ENCODE data around the gene MTF2.
"Not testable (repeated sequence)": the region's sequence is repeated elsewhere in the genome, so short reads cannot be mapped to it uniquely, and the experiment has no call there.

Gene MTF2

DNA sequence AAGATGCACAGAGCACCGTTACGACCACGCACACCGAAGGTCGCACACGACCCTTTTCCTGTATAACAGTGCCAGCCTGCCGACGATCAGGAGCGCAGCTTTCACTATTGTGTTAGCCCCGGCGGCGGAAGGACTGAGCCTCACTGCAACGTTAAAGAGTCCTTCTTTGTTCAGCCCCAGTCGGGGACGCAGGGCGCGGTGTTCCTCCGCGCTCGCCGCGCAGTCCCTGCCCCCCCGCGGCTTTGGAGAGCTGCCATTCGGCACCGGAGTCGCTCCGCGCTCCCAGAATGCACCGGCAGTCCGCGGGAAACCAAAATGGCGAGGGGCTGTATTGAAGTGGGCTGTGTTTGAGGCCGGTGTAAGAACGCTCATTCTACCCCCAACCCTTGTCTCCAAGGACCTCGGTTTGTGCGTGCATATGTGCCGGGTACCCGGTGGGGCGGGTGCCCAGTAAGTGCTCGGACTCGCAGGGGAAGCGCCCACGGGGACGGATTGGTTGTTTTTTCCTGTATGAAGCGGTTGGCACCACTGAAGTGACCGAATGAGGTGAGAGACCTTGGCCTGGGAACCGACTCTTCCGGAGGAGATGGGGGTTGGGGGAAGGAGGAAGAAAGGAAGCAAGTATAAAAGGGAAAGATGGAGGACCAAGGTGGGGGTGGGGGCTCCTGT, at the start of gene MTF2:
Gene MTF2 (plus strand): TSS at position 298 of the 669 bp plus-strand sequence. CDS start 244 bp downstream, at position 542.
- DNase-seq (ENCODE audit: low spot score) = peak; percentile 84
- TF ChIP-seq, protein P1, sequence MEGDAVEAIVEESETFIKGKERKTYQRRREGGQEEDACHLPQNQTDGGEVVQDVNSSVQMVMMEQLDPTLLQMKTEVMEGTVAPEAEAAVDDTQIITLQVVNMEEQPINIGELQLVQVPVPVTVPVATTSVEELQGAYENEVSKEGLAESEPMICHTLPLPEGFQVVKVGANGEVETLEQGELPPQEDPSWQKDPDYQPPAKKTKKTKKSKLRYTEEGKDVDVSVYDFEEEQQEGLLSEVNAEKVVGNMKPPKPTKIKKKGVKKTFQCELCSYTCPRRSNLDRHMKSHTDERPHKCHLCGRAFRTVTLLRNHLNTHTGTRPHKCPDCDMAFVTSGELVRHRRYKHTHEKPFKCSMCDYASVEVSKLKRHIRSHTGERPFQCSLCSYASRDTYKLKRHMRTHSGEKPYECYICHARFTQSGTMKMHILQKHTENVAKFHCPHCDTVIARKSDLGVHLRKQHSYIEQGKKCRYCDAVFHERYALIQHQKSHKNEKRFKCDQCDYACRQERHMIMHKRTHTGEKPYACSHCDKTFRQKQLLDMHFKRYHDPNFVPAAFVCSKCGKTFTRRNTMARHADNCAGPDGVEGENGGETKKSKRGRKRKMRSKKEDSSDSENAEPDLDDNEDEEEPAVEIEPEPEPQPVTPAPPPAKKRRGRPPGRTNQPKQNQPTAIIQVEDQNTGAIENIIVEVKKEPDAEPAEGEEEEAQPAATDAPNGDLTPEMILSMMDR (IDR thresholded peaks at IDR 0.05; ENCODE audit: extremely low read depth, insufficient read depth, missing control alignments) = no peak
- in situ Hi-C loops (cut with MboI; ENCODE audit: low pct_unique_long_range_greater_than_20kb, low sequenced_read_pairs, unreplicated experiment) = no loop called here

DNA sequence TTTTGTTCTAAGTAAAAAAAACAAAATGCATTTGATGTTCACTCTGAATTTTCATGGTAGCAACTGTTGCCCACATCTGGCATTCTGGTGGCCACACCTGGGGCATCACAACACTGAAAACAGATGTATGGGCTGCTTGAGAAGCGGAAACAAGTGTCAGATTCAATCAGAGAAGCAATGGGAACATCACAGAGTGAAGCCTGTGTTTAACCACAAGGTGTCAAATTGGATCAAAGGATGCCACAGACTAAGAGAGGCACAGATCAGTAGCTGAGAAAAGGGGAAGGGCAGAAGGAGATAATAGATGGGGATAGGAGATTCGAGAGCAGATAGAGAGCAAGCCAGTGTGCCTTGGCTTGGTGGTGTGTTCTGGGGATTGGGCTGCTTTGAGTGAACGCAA, 49.8 kb upstream of the MTF2 start:
- no peak for DNase-seq (ENCODE audit: low spot score)
- TF ChIP-seq, protein P1 (IDR thresholded peaks at IDR 0.05; ENCODE audit: extremely low read depth, insufficient read depth, missing control alignments) = no peak
- in situ Hi-C loops (cut with MboI; ENCODE audit: low pct_unique_long_range_greater_than_20kb, low sequenced_read_pairs, unreplicated experiment) = loop anchor here (5.0 kb wide), 1 partner anchor 33 kb away; no protein-coding TSS in a partner anchor

DNA sequence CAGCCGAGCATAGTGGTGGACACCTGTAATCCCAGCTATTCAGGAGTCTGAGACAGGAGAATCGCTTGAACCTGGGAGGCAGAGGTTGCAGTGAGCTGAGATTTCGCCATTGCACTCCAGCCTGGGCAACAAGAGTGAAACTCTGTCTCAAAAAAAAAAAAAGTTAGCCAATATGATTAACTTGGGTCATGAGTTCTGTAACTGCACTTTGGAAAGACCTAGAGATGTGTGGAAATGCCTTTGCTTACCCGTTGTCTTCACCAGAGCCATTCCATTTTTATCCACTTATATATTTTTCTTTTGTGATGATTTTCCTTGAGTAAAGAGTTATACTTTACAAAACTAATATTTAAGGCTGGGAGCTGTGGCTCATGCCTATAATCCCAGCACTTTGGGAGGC, 48.9 kb upstream of the MTF2 start:
- DNase-seq (ENCODE audit: low spot score); in situ Hi-C loops (cut with MboI; ENCODE audit: low pct_unique_long_range_greater_than_20kb, low sequenced_read_pairs, unreplicated experiment): not testable (repeated sequence)

DNA sequence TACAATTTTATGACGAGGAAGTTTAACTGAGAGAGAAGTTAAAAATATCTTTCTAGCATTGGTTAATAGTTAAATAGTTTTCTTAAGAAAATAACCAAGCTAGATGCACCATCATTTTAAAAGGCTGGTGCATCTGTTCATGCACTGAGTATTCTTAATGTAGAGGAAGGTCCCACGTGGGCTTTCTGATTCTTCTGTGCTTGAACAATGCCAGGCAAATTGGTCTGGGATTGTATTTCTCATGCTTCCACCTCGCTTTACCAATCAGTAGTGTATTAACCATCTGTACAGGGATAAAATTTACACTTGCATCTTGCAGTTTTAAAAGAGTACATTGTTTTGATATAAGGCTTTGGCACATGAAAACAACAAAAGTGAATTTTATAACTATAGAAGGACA, 47.4 kb upstream of the MTF2 start:
- DNase-seq (ENCODE audit: low spot score) = no peak
- TF ChIP-seq, protein P1 (IDR thresholded peaks at IDR 0.05; ENCODE audit: extremely low read depth, insufficient read depth, missing control alignments) = no peak
- in situ Hi-C loops (cut with MboI; ENCODE audit: low pct_unique_long_range_greater_than_20kb, low sequenced_read_pairs, unreplicated experiment) = no loop called here

DNA sequence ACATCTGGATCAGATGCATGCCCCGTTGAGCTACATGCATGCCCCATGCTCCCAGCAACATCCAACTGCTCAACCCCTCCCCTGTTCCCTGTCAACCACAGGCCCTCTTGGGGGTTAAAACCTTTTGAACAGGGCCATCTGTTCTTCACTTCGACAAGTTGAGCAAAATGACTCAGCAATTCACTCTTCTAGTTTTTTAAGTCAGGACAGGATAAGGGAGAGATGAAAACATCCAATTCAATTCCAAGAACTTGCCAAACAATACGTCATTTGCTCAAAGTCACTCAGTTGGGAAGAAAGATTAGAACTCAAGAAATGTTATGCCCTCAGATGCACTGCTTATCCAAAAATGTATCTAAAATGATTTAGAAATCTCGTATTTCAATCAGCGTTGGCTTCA, 46.1 kb upstream of the MTF2 start:
- no peak for DNase-seq (ENCODE audit: low spot score)
- TF ChIP-seq, protein P1 (IDR thresholded peaks at IDR 0.05; ENCODE audit: extremely low read depth, insufficient read depth, missing control alignments) = no peak
- in situ Hi-C loops (cut with MboI; ENCODE audit: low pct_unique_long_range_greater_than_20kb, low sequenced_read_pairs, unreplicated experiment) = no loop called here

DNA sequence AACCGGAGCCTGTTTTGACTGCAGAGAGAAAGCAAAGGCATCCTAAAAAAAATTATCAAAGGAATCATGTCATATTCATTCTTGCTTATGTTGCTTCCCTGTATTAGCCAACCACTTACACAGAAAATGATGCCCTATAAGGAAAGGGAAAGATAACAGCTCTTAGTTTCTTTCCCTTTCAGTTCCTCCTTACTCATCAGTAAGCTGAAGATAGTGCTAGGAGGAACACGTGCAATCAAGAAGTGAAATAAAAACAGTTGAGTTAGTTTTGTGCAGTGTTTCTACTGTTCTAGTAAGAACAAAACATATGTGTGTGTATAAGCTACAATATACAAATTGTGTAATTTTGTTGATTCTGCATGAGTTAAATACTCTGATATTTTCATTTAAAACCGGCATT, 45.3 kb upstream of the MTF2 start:
- TF ChIP-seq, protein P1 (IDR thresholded peaks at IDR 0.05; ENCODE audit: extremely low read depth, insufficient read depth, missing control alignments) = no peak

DNA sequence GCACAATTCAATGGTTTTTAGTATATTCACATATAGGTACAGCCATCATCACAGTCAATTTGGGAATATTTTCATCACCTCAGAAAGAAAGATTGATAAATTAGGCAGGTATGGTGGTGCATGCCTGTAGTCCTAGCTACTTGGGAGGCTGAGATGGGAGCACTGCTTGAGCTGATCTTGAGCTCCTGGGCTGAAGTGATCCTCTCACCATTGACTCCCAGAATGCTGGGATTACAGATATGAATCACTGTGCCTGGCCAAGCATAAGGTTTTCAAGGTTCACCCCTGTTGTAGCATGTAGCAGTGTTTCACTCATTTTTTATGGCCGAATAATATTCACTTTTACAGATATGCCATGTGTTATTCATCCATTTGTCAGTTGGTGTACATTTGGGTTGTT, 44.7 kb upstream of the MTF2 start:
- TF ChIP-seq, protein P1 (IDR thresholded peaks at IDR 0.05; ENCODE audit: extremely low read depth, insufficient read depth, missing control alignments) = no peak
- DNase-seq (ENCODE audit: low spot score) = no peak
- in situ Hi-C loops (cut with MboI; ENCODE audit: low pct_unique_long_range_greater_than_20kb, low sequenced_read_pairs, unreplicated experiment) = no loop called here

More for the DNA sequence above, 45.3 kb upstream of the MTF2 start:
- in situ Hi-C loops (cut with MboI; ENCODE audit: low pct_unique_long_range_greater_than_20kb, low sequenced_read_pairs, unreplicated experiment) = no loop called here
- DNase-seq (ENCODE audit: low spot score) = peak; percentile 62

All from GM13977 (cell line).